Activated naive CD4-positive, alpha-beta T cell treated with anti-CD3 and anti-CD28 coated beads for 36 hours (primary cell): Measurements from ENCODE around the gene OPN3. TPM values are rescaled to one million over a fixed set of nuclear protein-coding genes. Genes with fewer than 3 reads are reported as not detected.

Experiments used
- total RNA-seq, 2 experiments: library from RNA; stranded (reverse); gene quantifications; one replicate each; pipeline ENCODE4 v1.2.3, GENCODE V29; 2021

Gene OPN3
- total RNA-seq, 2 experiments from 2014 or later = 7.7 to 9.0 TPM

Other genes with a start within 250 kb of the OPN3 start
- gene FH, start 120.6 kb downstream of the OPN3 start, total RNA-seq = 10 to 100 TPM; 91.6 to 95.4 TPM
- not detected for gene KMO, start 108.0 kb downstream of the OPN3 start, total RNA-seq
- gene CHML, start within 50 bp of the OPN3 start, total RNA-seq = 10 to 100 TPM; 19.9 to 21.1 TPM
- not detected for gene WDR64, start 11.9 kb upstream of the OPN3 start, total RNA-seq
- 10 to 100 TPM; 55.3 to 59.6 TPM for gene EXO1, start 207.8 kb upstream of the OPN3 start, total RNA-seq